ENCODE data around the gene TPRX1. TPM values are rescaled to one million over a fixed set of nuclear protein-coding genes. Genes with fewer than 3 reads are reported as not detected.
"Not testable (repeated sequence)": the region's sequence is repeated elsewhere in the genome, so short reads cannot be mapped to it uniquely, and the experiment has no call there.

TPRX1 gene
- total RNA-seq, 1 experiment from 2014 or later, result not detected

- in situ Hi-C loops (cut with HindIII; ENCODE audit: low sequenced_read_pairs); DNase-seq (ENCODE audit: low spot score): not testable (repeated sequence)
Measured at GRCh38 chr19:47803671-47804070, 680 bp downstream of the TPRX1 start.

- in situ Hi-C loops (cut with HindIII; ENCODE audit: low sequenced_read_pairs); DNase-seq (ENCODE audit: low spot score): not testable (repeated sequence)
Measured at GRCh38 chr19:47803148-47803547, 1.2 kb downstream of the TPRX1 start.

- DNase-seq (ENCODE audit: low spot score), result no peak
- in situ Hi-C loops (cut with HindIII; ENCODE audit: low sequenced_read_pairs), result no loop called here
Measured at GRCh38 chr19:47802521-47803043, 1.8 kb downstream of the TPRX1 start.

GRCh38 chr19:47801270-47801669 lies 3.1 kb downstream of the TPRX1 start:
- in situ Hi-C loops (cut with HindIII; ENCODE audit: low sequenced_read_pairs), result no loop called here
- no peak for DNase-seq (ENCODE audit: low spot score)

- DNase-seq (ENCODE audit: low spot score), result no peak
- in situ Hi-C loops (cut with HindIII; ENCODE audit: low sequenced_read_pairs), result no loop called here
Measured at GRCh38 chr19:47798904-47799266, 5.5 kb downstream of the TPRX1 start.

- DNase-seq (ENCODE audit: low spot score), result no peak
- in situ Hi-C loops (cut with HindIII; ENCODE audit: low sequenced_read_pairs), result no loop called here
Measured at GRCh38 chr19:47797996-47798903, 6.1 kb downstream of the TPRX1 start.

GRCh38 chr19:47796785-47797184 lies 7.6 kb downstream of the TPRX1 start:
- in situ Hi-C loops (cut with HindIII; ENCODE audit: low sequenced_read_pairs), result no loop called here
- DNase-seq (ENCODE audit: low spot score), result no peak

GRCh38 chr19:47794526-47794925 lies 9.8 kb downstream of the TPRX1 start:
- in situ Hi-C loops (cut with HindIII; ENCODE audit: low sequenced_read_pairs), result no loop called here
- DNase-seq (ENCODE audit: low spot score), result no peak

GRCh38 chr19:47792616-47793015 lies 11.7 kb downstream of the TPRX1 start:
- in situ Hi-C loops (cut with HindIII; ENCODE audit: low sequenced_read_pairs), result no loop called here
- DNase-seq (ENCODE audit: low spot score), result no peak

- in situ Hi-C loops (cut with HindIII; ENCODE audit: low sequenced_read_pairs), result no loop called here
- peak; percentile 66 for DNase-seq (ENCODE audit: low spot score)
Measured at GRCh38 chr19:47790398-47790814, 13.9 kb downstream of the TPRX1 start.

GRCh38 chr19:47789811-47790210 lies 14.5 kb downstream of the TPRX1 start:
- in situ Hi-C loops (cut with HindIII; ENCODE audit: low sequenced_read_pairs), result not testable (repeated sequence)

GRCh38 chr19:47787307-47787706 lies 17.0 kb downstream of the TPRX1 start:
- in situ Hi-C loops (cut with HindIII; ENCODE audit: low sequenced_read_pairs); DNase-seq (ENCODE audit: low spot score): not testable (repeated sequence)

More at GRCh38 chr19:47789811-47790210, 14.5 kb downstream of the TPRX1 start:
- not testable (repeated sequence) for DNase-seq (ENCODE audit: low spot score)

GRCh38 chr19:47786566-47786965 lies 17.8 kb downstream of the TPRX1 start:
- in situ Hi-C loops (cut with HindIII; ENCODE audit: low sequenced_read_pairs), result no loop called here
- DNase-seq (ENCODE audit: low spot score), result no peak

- DNase-seq (ENCODE audit: low spot score), result peak; percentile 85
- in situ Hi-C loops (cut with HindIII; ENCODE audit: low sequenced_read_pairs), result no loop called here
Measured at GRCh38 chr19:47781590-47782262, 22.6 kb downstream of the TPRX1 start.

- in situ Hi-C loops (cut with HindIII; ENCODE audit: low sequenced_read_pairs), result no loop called here
- DNase-seq (ENCODE audit: low spot score), result peak; percentile 11
Measured at GRCh38 chr19:47780215-47780551, 24.2 kb downstream of the TPRX1 start.

GRCh38 chr19:47779524-47780214 lies 24.7 kb downstream of the TPRX1 start:
- in situ Hi-C loops (cut with HindIII; ENCODE audit: low sequenced_read_pairs), result no loop called here
- DNase-seq (ENCODE audit: low spot score), result peak; percentile 81

GRCh38 chr19:47778954-47779351 lies 25.4 kb downstream of the TPRX1 start:
- in situ Hi-C loops (cut with HindIII; ENCODE audit: low sequenced_read_pairs), result no loop called here
- DNase-seq (ENCODE audit: low spot score), result peak; percentile 67

GRCh38 chr19:47778049-47778953 lies 26.1 kb downstream of the TPRX1 start, which contains the start of gene SELENOW:
Gene SELENOW, plus strand, starts transcription at chr19:47778703. Its CDS starts 83 bp downstream, at chr19:47778786.
- in situ Hi-C loops (cut with HindIII; ENCODE audit: low sequenced_read_pairs), result no loop called here
- DNase-seq (ENCODE audit: low spot score), result peak; percentile 82
